DND-41 (cell line): ENCODE results near the gene MTHFD1.

Experiments
- EZH2 ChIP-seq: IDR thresholded peaks from 3 replicates; pipeline ENCODE4 v1.6.1; 2012; ENCODE audit warnings: borderline replicate concordance, low read depth, mild to moderate bottlenecking, moderate library complexity, low read length, inconsistent platforms; ENCODE audit not compliant: severe bottlenecking
- TF ChIP-seq, protein P1 (sequence below): IDR thresholded peaks from 2 replicates; pipeline ENCODE4 v1.5.1; 2012; ENCODE audit warnings: borderline replicate concordance, low read length, moderate library complexity, mild to moderate bottlenecking; ENCODE audit not compliant: poor library complexity, severe bottlenecking; ENCODE audit errors: extremely low read depth

- TF ChIP-seq, protein P1, sequence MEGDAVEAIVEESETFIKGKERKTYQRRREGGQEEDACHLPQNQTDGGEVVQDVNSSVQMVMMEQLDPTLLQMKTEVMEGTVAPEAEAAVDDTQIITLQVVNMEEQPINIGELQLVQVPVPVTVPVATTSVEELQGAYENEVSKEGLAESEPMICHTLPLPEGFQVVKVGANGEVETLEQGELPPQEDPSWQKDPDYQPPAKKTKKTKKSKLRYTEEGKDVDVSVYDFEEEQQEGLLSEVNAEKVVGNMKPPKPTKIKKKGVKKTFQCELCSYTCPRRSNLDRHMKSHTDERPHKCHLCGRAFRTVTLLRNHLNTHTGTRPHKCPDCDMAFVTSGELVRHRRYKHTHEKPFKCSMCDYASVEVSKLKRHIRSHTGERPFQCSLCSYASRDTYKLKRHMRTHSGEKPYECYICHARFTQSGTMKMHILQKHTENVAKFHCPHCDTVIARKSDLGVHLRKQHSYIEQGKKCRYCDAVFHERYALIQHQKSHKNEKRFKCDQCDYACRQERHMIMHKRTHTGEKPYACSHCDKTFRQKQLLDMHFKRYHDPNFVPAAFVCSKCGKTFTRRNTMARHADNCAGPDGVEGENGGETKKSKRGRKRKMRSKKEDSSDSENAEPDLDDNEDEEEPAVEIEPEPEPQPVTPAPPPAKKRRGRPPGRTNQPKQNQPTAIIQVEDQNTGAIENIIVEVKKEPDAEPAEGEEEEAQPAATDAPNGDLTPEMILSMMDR: no peak
- no peak for TF ChIP-seq EZH2
Observed at GRCh38 chr14:64347748-64348147, 40.4 kb upstream of the MTHFD1 start.
